Stimulated activated effector memory CD8-positive, alpha-beta T cell treated with anti-CD3 and anti-CD28 coated beads, Interleukin-12 subunit alpha, Interleukin-12 subunit beta, amount 100 ng/mL, for 72 hours (primary cell): ENCODE results near the gene CACNA2D3.
"Not testable (repeated sequence)": the region's sequence is repeated elsewhere in the genome, so short reads cannot be mapped to it uniquely, and the experiment has no call there.

Experiments
- ATAC-seq: fragments of 150-1000 bp; cut with Tn5 transposase; 2 replicates; pipeline ENCODE4 v1.10.0; 2021
- DNase-seq, 2 donors: peaks; one replicate each; pipeline ENCODE4 v3.0.0; 2021 to 2022; ENCODE audit warnings: low spot score in 2 of 2
- H3K27ac Mint-ChIP-seq: one replicate; pipeline ENCODE4 v1.8.0; 2022; ENCODE audit warnings: mild to moderate bottlenecking, mixed read lengths
- H3K36me3 Mint-ChIP-seq: one replicate; pipeline ENCODE4 v1.8.0; 2022; ENCODE audit warnings: mild to moderate bottlenecking, mixed read lengths
- H3K4me1 Mint-ChIP-seq: one replicate; pipeline ENCODE4 v1.8.0; 2022; ENCODE audit warnings: mixed read lengths
- H3K4me3 Mint-ChIP-seq: one replicate; pipeline ENCODE4 v1.8.0; 2022; ENCODE audit warnings: mild to moderate bottlenecking, mixed read lengths
- H3K9me3 Mint-ChIP-seq: one replicate; pipeline ENCODE4 v1.8.0; 2022; ENCODE audit warnings: mixed read lengths

Gene CACNA2D3

DNA sequence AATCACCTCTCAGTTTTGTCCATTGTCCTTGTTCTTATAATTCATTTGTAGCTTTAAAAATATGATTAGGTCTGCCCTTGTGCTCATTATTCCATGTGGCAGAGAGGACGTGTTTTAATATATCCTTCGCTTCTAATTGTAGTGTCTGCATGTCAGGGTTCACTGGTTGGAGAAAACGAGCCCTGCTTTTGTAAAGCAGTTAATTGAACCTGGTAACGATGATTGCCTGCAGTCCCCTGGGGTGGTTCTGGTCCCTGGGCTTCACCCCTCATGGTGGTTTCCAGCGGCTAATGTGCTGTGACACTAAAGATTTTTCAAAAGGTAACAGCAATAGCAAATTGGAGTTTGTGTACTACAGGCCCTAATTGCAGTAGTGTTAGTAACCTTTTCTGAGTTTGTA is 299.6 kb downstream of the CACNA2D3 start:
- no peaks in the 10 kb centered on the region for H3K4me1 Mint-ChIP-seq
- no peak overlapping the region for H3K4me3 Mint-ChIP-seq
- DNase-seq (no peak), ATAC-seq (no peak)
- no peak overlapping the region for H3K27ac Mint-ChIP-seq
- H3K36me3 Mint-ChIP-seq = no peaks in the 10 kb centered on the region
- no peaks in the 10 kb centered on the region for H3K9me3 Mint-ChIP-seq

GRCh38 chr3:54424292-54424691 is 301.9 kb downstream of the CACNA2D3 start:
- Mint-ChIP-seq H3K27ac (no peak overlapping the region), H3K9me3 (no peaks in the 10 kb centered on the region), H3K36me3 (no peaks in the 10 kb centered on the region), H3K4me3 (no peak overlapping the region), H3K4me1 (no peaks in the 10 kb centered on the region)
- ATAC-seq (no peak), DNase-seq (no peak)

DNA sequence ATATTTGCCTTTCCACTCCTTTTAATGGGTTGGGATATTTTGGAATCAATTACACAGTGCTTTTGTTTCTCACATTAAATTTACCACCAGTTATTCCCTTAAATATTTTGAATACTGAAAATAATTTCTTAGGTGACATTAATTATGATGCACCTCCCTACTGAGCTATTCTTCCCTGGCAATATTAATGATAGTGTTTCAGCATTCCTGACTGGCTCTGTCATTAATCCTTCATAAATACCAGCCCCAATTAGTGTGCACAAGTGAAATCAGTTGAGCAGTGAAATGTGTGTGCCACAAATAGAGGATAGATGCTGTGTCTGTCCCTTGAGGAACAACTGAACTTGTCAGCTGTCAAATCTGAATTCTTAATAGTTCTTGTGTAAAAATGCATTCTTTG is 304.0 kb downstream of the CACNA2D3 start:
- Mint-ChIP-seq H3K36me3 (no peaks in the 10 kb centered on the region), H3K4me1 (no peaks in the 10 kb centered on the region), H3K4me3 (no peak overlapping the region), H3K9me3 (no peaks in the 10 kb centered on the region), H3K27ac (no peak overlapping the region)
- DNase-seq = no peak
- no peak for ATAC-seq

DNA sequence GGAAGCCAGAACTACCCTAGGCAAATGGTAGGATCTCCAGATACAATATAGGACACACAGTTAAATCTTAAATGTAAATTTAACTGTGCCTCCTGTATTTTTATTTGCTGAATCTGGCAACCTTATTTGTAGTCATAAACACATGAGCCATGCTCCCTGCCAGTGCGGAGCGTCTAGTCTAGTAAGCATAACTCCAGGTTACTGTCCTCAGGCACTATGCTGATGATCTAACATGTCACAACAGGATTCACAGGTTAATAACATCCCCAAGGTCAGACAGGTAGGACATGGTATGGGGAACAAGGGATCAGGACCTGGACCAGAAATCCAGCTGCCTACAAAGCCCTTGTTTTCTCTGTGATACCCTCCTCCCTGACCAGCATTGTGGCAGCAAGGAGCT is 305.1 kb downstream of the CACNA2D3 start:
- no peak overlapping the region for H3K27ac Mint-ChIP-seq
- no peaks in the 10 kb centered on the region for H3K9me3 Mint-ChIP-seq
- H3K4me3 Mint-ChIP-seq = no peak overlapping the region
- DNase-seq (no peak), ATAC-seq (no peak)
- H3K4me1 Mint-ChIP-seq = no peaks in the 10 kb centered on the region
- no peaks in the 10 kb centered on the region for H3K36me3 Mint-ChIP-seq

GRCh38 chr3:54427941-54428871 is 305.9 kb downstream of the CACNA2D3 start:
- no peak overlapping the region for H3K27ac Mint-ChIP-seq
- no peaks in the 10 kb centered on the region for H3K36me3 Mint-ChIP-seq
- no peaks in the 10 kb centered on the region for H3K4me1 Mint-ChIP-seq
- H3K4me3 Mint-ChIP-seq = no peak overlapping the region
- DNase-seq (peak in 1 of 2 donors; percentile 49), ATAC-seq (no peak)
- H3K9me3 Mint-ChIP-seq = no peaks in the 10 kb centered on the region

DNA sequence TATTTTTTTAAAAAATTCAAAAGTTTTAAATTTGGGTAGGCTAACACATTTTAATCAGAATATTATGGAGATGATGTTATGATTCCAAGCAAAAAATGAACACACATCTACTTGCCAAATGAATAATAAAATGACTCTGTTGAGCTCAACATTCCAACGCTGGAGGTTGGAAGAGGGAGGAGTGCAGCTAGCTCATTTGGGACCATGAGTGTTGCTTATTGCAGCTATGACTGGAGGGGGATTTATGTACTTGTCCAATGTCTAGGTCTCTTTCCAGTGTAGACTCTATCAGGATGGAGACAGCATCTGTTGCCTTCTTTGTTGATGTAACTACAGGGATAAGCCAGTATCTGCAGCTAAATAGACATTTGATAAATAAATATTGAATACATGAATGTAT is 310.6 kb downstream of the CACNA2D3 start:
- Mint-ChIP-seq H3K27ac (no peak overlapping the region), H3K36me3 (no peaks in the 10 kb centered on the region), H3K4me3 (no peak overlapping the region), H3K4me1 (no peaks in the 10 kb centered on the region), H3K9me3 (peaks cover 2% of the 10 kb centered on the region)
- DNase-seq = no peak
- no peak for ATAC-seq

DNA sequence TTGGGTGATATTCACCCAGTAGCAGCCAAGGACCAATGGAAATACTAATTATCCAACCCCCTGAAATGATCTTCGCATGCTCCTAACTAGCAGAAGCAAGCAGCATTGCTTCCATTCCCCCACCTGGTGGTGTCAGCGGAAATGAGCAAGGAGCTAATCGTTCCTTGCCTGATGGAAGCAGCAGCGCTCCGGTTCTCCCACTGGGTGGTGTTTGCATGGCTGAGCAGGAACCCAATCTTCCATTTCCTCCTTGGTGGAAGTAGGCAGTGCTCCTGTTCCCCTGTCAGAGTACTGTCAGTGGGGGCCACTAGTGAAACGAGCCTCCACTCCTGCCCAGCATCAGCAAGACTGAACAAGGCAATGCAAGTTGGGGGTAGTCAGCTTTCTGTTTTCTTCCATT is 311.5 kb downstream of the CACNA2D3 start:
- DNase-seq (no peak), ATAC-seq (peak; percentile 19)
- Mint-ChIP-seq H3K27ac (no peak overlapping the region), H3K4me1 (no peaks in the 10 kb centered on the region), H3K4me3 (no peak overlapping the region), H3K36me3 (no peaks in the 10 kb centered on the region), H3K9me3 (peaks cover 2% of the 10 kb centered on the region)

DNA sequence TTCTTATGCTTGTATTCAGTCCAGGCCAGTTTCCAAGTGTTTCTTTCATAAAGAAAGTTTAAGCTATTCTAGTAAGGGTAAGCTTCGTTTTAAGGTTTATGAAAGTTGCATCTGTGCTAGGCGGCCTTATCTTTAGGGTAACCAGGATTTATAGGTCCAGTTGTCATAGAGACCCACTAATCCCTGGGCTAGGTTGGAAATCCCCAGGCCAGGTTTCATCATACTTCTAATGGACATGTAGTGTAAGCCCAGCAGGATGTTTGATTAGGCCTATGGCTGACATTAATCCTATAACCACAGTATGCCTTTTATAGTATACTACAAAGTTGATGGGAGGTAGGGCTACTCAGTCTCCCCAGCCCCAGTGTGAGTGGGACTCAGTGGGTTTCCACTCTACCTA is 312.4 kb downstream of the CACNA2D3 start:
- no peaks in the 10 kb centered on the region for H3K36me3 Mint-ChIP-seq
- no peak overlapping the region for H3K4me3 Mint-ChIP-seq
- no peaks in the 10 kb centered on the region for H3K4me1 Mint-ChIP-seq
- DNase-seq (no peak), ATAC-seq (no peak)
- peaks cover 2% of the 10 kb centered on the region for H3K9me3 Mint-ChIP-seq
- no peak overlapping the region for H3K27ac Mint-ChIP-seq

DNA sequence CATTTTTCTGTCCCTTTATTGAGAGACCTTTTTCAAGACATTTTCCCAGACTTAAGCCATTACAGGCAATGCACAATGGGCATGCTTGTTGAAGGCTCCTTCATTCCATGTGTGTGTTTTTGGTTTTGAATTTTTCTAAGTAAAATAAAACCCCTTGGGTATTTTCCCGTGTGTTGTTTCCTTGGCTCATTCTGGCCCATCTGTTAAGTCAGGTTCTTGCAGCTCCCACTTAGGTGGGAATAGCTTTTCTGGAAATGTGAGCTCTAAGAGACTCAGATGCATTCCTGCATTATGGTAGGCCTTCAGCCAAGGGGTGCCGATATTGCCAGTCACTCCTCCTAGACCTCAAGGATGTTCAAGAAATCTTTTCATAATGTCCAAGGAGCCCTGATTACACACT is 314.9 kb downstream of the CACNA2D3 start:
- no peak overlapping the region for H3K4me3 Mint-ChIP-seq
- H3K36me3 Mint-ChIP-seq = no peaks in the 10 kb centered on the region
- no peak overlapping the region for H3K27ac Mint-ChIP-seq
- DNase-seq (no peak), ATAC-seq (no peak)
- peaks cover 2% of the 10 kb centered on the region for H3K9me3 Mint-ChIP-seq
- H3K4me1 Mint-ChIP-seq = no peaks in the 10 kb centered on the region

DNA sequence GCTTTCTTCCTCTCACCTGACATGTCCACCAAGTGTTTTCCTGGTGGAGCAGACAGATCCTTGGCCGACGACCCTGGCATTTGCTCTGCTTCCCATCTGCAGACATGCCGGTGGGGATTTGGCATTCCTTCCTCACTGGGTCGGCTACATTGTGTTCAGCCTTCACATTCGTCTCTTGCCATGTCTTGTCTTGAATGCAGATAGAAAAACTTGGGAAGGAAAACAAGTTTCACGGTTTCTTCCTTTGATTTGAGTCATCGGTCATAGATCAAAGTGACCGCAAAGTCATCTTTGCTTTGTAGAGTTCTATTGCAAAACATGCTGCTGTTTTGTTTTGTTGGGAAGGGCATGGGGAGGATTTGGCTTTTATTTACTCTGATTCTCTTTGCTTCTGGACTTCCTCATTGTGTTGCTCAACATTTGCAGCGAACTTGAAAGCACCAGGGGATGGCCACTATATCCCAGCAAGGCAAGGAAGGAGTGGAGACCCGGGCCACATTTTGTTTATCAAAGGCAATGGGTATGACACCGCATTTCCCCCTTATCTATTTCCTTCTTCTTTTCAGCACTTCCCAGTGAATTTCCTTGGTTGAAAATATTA is 321.3 kb downstream of the CACNA2D3 start:
- Mint-ChIP-seq H3K27ac (no peak overlapping the region), H3K9me3 (no peaks in the 10 kb centered on the region), H3K36me3 (no peaks in the 10 kb centered on the region), H3K4me3 (no peak overlapping the region), H3K4me1 (no peaks in the 10 kb centered on the region)
- ATAC-seq = no peak
- DNase-seq = no peak

DNA sequence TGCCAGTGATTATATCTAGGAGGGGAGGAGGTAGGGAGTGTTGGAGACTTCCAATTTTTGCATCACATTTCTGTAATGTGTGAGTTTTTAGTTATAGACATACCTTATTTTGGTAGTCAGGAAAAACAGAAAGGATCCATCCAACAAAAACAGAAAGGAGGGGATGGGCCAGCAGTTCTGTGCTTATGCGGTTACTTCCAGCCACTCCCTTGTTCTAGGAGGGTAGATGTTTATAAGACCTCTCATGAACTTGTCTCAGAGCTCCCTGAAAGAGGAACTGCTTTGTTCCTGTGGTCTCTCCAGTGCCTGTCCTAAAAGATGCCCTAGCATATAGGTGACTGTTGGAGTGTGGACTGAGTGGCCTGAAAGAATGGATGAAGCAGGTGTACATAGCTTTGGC is 323.3 kb downstream of the CACNA2D3 start:
- no peak for ATAC-seq
- Mint-ChIP-seq H3K4me1 (no peaks in the 10 kb centered on the region), H3K4me3 (no peak overlapping the region), H3K9me3 (no peaks in the 10 kb centered on the region), H3K36me3 (no peaks in the 10 kb centered on the region), H3K27ac (no peak overlapping the region)
- DNase-seq = no peak

- Mint-ChIP-seq H3K4me1 (no peaks in the 10 kb centered on the region), H3K27ac (no peak overlapping the region), H3K36me3 (no peaks in the 10 kb centered on the region), H3K4me3 (no peak overlapping the region), H3K9me3 (peaks cover 6% of the 10 kb centered on the region)
- ATAC-seq (no peak), DNase-seq (no peak)
These were observed 325.1 kb downstream of the CACNA2D3 start for GRCh38 chr3:54447427-54447826.

DNA sequence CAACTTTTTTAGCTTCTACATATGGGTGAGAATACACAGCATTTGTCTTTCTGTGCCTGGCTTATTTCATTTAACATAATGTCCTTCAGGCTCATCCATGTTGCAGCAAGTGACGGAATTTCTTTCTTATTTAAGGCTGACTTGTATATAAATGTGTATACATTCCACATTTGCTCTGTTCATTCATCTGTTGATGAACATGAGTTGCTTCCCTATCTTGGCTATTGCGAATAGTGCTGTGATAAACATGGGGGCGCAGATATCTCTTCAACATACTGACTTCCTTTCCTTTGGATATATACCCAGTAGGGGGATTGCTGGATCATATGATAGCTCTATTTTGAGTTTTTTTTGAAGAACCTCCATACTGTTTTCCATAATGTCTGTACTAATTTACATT is 332.5 kb downstream of the CACNA2D3 start:
- Mint-ChIP-seq H3K27ac (no peak overlapping the region), H3K9me3 (peaks cover 28% of the 10 kb centered on the region), H3K36me3 (no peaks in the 10 kb centered on the region), H3K4me1 (no peaks in the 10 kb centered on the region), H3K4me3 (no peak overlapping the region)
- no peak for DNase-seq
- no peak for ATAC-seq

GRCh38 chr3:54458357-54458756 is 336.0 kb downstream of the CACNA2D3 start:
- no peaks in the 10 kb centered on the region for H3K4me1 Mint-ChIP-seq
- peaks cover 21% of the 10 kb centered on the region for H3K9me3 Mint-ChIP-seq
- DNase-seq = no peak
- no peak for ATAC-seq
- no peak overlapping the region for H3K4me3 Mint-ChIP-seq
- H3K36me3 Mint-ChIP-seq = no peaks in the 10 kb centered on the region
- no peak overlapping the region for H3K27ac Mint-ChIP-seq

DNA sequence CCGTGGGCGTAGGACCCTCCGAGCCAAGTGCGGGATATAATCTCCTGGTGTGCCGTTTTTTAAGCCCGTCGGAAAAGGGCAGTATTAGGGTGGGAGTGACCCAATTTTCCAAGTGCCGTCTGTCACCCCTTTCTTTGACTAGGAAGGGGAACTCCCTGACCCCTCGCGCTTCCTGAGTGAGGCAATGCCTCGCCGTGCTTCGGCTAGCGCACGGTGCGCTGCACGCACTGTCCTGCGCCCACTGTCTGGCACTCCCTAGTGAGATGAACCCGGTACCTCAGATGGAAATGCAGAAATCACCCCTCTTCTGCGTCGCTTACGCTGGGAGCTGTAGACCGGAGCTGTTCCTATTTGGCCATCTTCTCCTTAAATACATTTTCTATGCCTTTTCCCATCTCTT is 342.2 kb downstream of the CACNA2D3 start:
- H3K4me1 Mint-ChIP-seq, H3K27ac Mint-ChIP-seq, ATAC-seq, H3K4me3 Mint-ChIP-seq, DNase-seq, H3K36me3 Mint-ChIP-seq: not testable (repeated sequence)
- peaks cover 12% of the 10 kb centered on the region for H3K9me3 Mint-ChIP-seq

DNA sequence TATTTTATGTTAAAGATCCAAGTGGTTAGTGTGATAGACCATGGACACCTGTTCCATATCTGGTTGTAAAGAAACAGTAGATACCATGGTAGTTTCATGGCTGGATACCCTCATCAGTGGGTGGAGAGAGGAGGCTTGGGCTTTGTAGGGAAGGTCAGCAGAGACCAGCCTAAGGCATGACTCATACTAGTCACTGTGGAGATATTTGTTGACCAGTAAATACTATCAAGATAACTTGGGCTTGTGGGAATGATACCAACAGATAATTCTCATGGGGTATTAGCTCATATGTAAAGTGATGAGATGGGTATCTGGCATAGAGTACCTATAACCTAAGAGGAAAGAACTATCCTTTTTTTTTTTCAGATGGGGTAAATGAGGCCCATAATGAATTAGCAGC is 354.5 kb downstream of the CACNA2D3 start:
- Mint-ChIP-seq H3K9me3 (peaks cover 15% of the 10 kb centered on the region), H3K4me1 (no peaks in the 10 kb centered on the region), H3K27ac (no peak overlapping the region), H3K36me3 (no peaks in the 10 kb centered on the region), H3K4me3 (no peak overlapping the region)
- ATAC-seq = no peak
- no peak for DNase-seq
